IMR-90 (cell line): ENCODE measurements around the gene LRCOL1. TPM values are rescaled to one million over a fixed set of nuclear protein-coding genes. Genes with fewer than 3 reads are reported as not detected.

ENCODE experiments used
- ATAC-seq: fragments of 200-7000 bp; cut with Tn5 transposase; 2 replicates; pipeline ENCODE4 v1.9.1; 2020; ENCODE audit warnings: low read depth, mild to moderate bottlenecking, moderate library complexity
- BruUV-seq: library from RNA; stranded (reverse); fragments of 400-500 nt; replicated peaks from 2 replicates; lab custom pipeline; 2021; lab: Mats Ljungman, UMichigan
- CTCF ChIA-PET: fragments of 300-600 bp; formaldehyde crosslinking; extraction: SDS; loops from one replicate; lab custom pipeline; 2021; ENCODE audit warnings: antibody characterized with exemption; lab: Yijun Ruan, JAX
- POLR2A ChIA-PET: fragments of 300-600 bp; sonication (Branson Sonifier 250); formaldehyde crosslinking; loops from one replicate; lab custom pipeline; 2022; ENCODE audit warnings: antibody characterized with exemption; ENCODE audit not compliant: unreplicated experiment; lab: Charles Lee
- DNase-seq: peaks from one replicate; pipeline ENCODE4 v3.0.0; 2013
- H2AFZ ChIP-seq: replicated peaks from 2 replicates; pipeline ENCODE3; 2013; ENCODE audit warnings: low read length, mild to moderate bottlenecking; ENCODE audit not compliant: poor library complexity
- H2AK5ac ChIP-seq: 2 replicates; pipeline ENCODE4 v1.6.1; 2013; ENCODE audit warnings: low read depth, low read length, inconsistent platforms
- H2AK9ac ChIP-seq: replicated peaks from 2 replicates; pipeline ENCODE3; 2013; ENCODE audit warnings: mild to moderate bottlenecking, low read depth, low read length, moderate library complexity; ENCODE audit not compliant: poor library complexity
- H2BK120ac ChIP-seq: 2 replicates; pipeline ENCODE4 v1.6.1; 2013; ENCODE audit warnings: low read depth, low read length, inconsistent platforms
- H2BK15ac ChIP-seq: 3 replicates; pipeline ENCODE4 v1.6.1; 2013; ENCODE audit warnings: low read depth, low read length, inconsistent platforms
- H2BK20ac ChIP-seq: 2 replicates; pipeline ENCODE4 v1.6.1; 2013; ENCODE audit warnings: low read depth, mild to moderate bottlenecking, inconsistent platforms, low read length, moderate library complexity
- H2BK5ac ChIP-seq: 2 replicates; pipeline ENCODE4 v1.6.1; 2013; ENCODE audit warnings: mild to moderate bottlenecking, low read depth, low read length, inconsistent platforms; ENCODE audit not compliant: poor library complexity, severe bottlenecking
- H3K14ac ChIP-seq: replicated peaks from 2 replicates; pipeline ENCODE4 v1.6.1; 2013; ENCODE audit warnings: low read depth, low read length, inconsistent platforms
- H3K18ac ChIP-seq: 2 replicates; pipeline ENCODE4 v1.6.1; 2013; ENCODE audit warnings: low read depth, low read length, control low read depth
- H3K23ac ChIP-seq: 2 replicates; pipeline ENCODE4 v1.6.1; 2013; ENCODE audit warnings: low read depth, low read length, inconsistent platforms
- H3K27ac ChIP-seq: 2 replicates; pipeline ENCODE4 v1.5.1; 2013; ENCODE audit warnings: mild to moderate bottlenecking, control low read depth, low read length; ENCODE audit not compliant: insufficient read depth
- H3K27me3 ChIP-seq: 2 replicates; pipeline ENCODE4 v1.6.1; 2013; ENCODE audit warnings: low read length; ENCODE audit not compliant: control insufficient read depth, insufficient read depth
- H3K36me3 ChIP-seq: 2 replicates; pipeline ENCODE4 v1.6.1; 2013; ENCODE audit warnings: low read length, mixed read lengths; ENCODE audit not compliant: control insufficient read depth, insufficient read depth
- H3K4ac ChIP-seq: 2 replicates; pipeline ENCODE4 v1.6.1; 2013; ENCODE audit warnings: low read depth, low read length, inconsistent platforms
- H3K4me1 ChIP-seq: 2 replicates; pipeline ENCODE4 v1.6.1; 2013; ENCODE audit warnings: low read length, mixed read lengths; ENCODE audit not compliant: control insufficient read depth, insufficient read depth
- H3K4me2 ChIP-seq: 2 replicates; pipeline ENCODE4 v1.6.1; 2013; ENCODE audit warnings: low read depth, mild to moderate bottlenecking, control low read depth, low read length, moderate library complexity
- H3K4me3 ChIP-seq: 2 replicates; pipeline ENCODE4 v1.5.1; 2013; ENCODE audit warnings: low read depth, mild to moderate bottlenecking, control low read depth, low read length, moderate library complexity; ENCODE audit not compliant: insufficient read depth
- H3K56ac ChIP-seq: 2 replicates; pipeline ENCODE4 v1.6.1; 2013; ENCODE audit warnings: low read length, inconsistent platforms; ENCODE audit not compliant: insufficient read depth; ENCODE audit errors: extremely low read depth
- H3K79me1 ChIP-seq, 2 experiments: 2 replicates each; pipeline ENCODE4 v1.6.1; 2013; ENCODE audit warnings: low read length in 2 of 2, inconsistent platforms in 1 of 2, low read depth in 1 of 2
- H3K9ac ChIP-seq: 2 replicates; pipeline ENCODE4 v1.6.1; 2013; ENCODE audit warnings: low read depth, low read length, control low read depth
- H3K9me1 ChIP-seq: 2 replicates; pipeline ENCODE4 v1.6.1; 2013; ENCODE audit warnings: low read length, inconsistent platforms; ENCODE audit not compliant: insufficient read depth
- H3K9me3 ChIP-seq: 2 replicates; pipeline ENCODE4 v1.6.1; 2013; ENCODE audit warnings: low read length; ENCODE audit not compliant: control insufficient read depth, insufficient read depth
- H4K20me1 ChIP-seq: 2 replicates; pipeline ENCODE4 v1.6.1; 2013; ENCODE audit warnings: low read length, inconsistent platforms; ENCODE audit not compliant: insufficient read depth
- H4K5ac ChIP-seq: 2 replicates; pipeline ENCODE4 v1.6.1; 2013; ENCODE audit warnings: mild to moderate bottlenecking, low read depth, low read length, control low read depth
- H4K8ac ChIP-seq, 2 experiments: 2 replicates each; pipeline ENCODE4 v1.6.1; 2013; ENCODE audit warnings: low read depth in 2 of 2, low read length in 2 of 2, control low read depth in 1 of 2, inconsistent platforms in 1 of 2
- H4K91ac ChIP-seq: 2 replicates; pipeline ENCODE4 v1.6.1; 2013; ENCODE audit warnings: low read depth, low read length, inconsistent platforms; ENCODE audit not compliant: insufficient read depth
- BHLHE40 ChIP-seq: fragments of 150-350 bp; IDR thresholded peaks from 2 replicates; pipeline ENCODE4 v1.6.1; 2016; ENCODE audit warnings: mild to moderate bottlenecking, low read depth, low read length
- CHD1 ChIP-seq: IDR thresholded peaks from 2 replicates; pipeline ENCODE4 v1.6.1; 2012; ENCODE audit warnings: low read depth, low read length, improper control_type of control experiment
- FOS ChIP-seq: fragments of 150-350 bp; IDR thresholded peaks from 2 replicates; pipeline ENCODE4 v1.6.1; 2016; ENCODE audit warnings: low read depth, low read length
- MAFK ChIP-seq: IDR thresholded peaks from 2 replicates; pipeline ENCODE4 v1.6.1; 2012; ENCODE audit warnings: low read depth, low read length, improper control_type of control experiment
- MAZ ChIP-seq: IDR thresholded peaks from 2 replicates; pipeline ENCODE4 v1.6.1; 2012; ENCODE audit warnings: low read depth, mild to moderate bottlenecking, low read length, improper control_type of control experiment, moderate library complexity, borderline replicate concordance
- MXI1 ChIP-seq: IDR thresholded peaks from 2 replicates; pipeline ENCODE4 v1.6.1; 2012; ENCODE audit warnings: low read depth, mild to moderate bottlenecking, low read length, moderate library complexity, borderline replicate concordance
- NFE2L2 ChIP-seq: fragments of 150-350 bp; IDR thresholded peaks from 2 replicates; pipeline ENCODE4 v1.6.1; 2016; ENCODE audit warnings: low read depth, mild to moderate bottlenecking, low read length
- POLR2A ChIP-seq: IDR thresholded peaks from 2 replicates; pipeline ENCODE4 v1.6.1; 2012; ENCODE audit warnings: mild to moderate bottlenecking, low read depth, low read length
- RAD21 ChIP-seq: IDR thresholded peaks from 2 replicates; pipeline ENCODE4 v1.6.1; 2012; ENCODE audit warnings: low read length, improper control_type of control experiment
- RCOR1 ChIP-seq: IDR thresholded peaks from 2 replicates; pipeline ENCODE4 v1.6.1; 2012; ENCODE audit warnings: mild to moderate bottlenecking, low read length, improper control_type of control experiment; ENCODE audit not compliant: insufficient replicate concordance
- RFX5 ChIP-seq: IDR thresholded peaks from 2 replicates; pipeline ENCODE4 v1.8.0; 2012; ENCODE audit warnings: low read depth, mild to moderate bottlenecking, low read length, moderate library complexity
- SMC3 ChIP-seq: fragments of 150-350 bp; IDR thresholded peaks from 2 replicates; pipeline ENCODE4 v1.6.1; 2016; ENCODE audit warnings: low read depth, mild to moderate bottlenecking, antibody characterized with exemption, low read length, moderate library complexity
- WGBS, 2 experiments: methylation state at CpG; one replicate each; pipeline versions ENCODE4 v1.1.5 to v1.1.7; 2013; ENCODE audit warnings: missing lambda C conversion rate in 2 of 2; ENCODE audit not compliant: insufficient read length in 1 of 2; ENCODE audit errors: extremely low coverage in 2 of 2; 5-methylcytosine and 5-hydroxymethylcytosine counted together
- dilution Hi-C: fragments of 300-500 bp; cut with HindIII; formaldehyde crosslinking; loops from one replicate; pipeline ENCODE4 v1.14.3; 2018; ENCODE audit warnings: low sequenced_read_pairs; ENCODE audit not compliant: unreplicated experiment
- in situ Hi-C: fragments of 300-500 bp; cut with MboI; formaldehyde crosslinking; loops from 3 replicates; pipeline ENCODE4 v1.14.3; 2019; ENCODE audit warnings: low sequenced_read_pairs, inconsistent platforms, mixed read lengths
- intact Hi-C: fragments of 100-400 bp; cut with micrococcal nuclease; formaldehyde crosslinking; loops from 2 replicates; pipeline ENCODE4 v1.10.0; 2022
- polyA plus RNA-seq, 3 experiments: library from polyadenylated mRNA; depleted of rRNA; stranded (reverse); fragments of >200 nt; gene quantifications; 2 replicates each; pipeline ENCODE4 v1.2.3, GENCODE V29; 2012; ENCODE audit warnings: low replicate concordance in 1 of 3
- total RNA-seq: library from RNA; depleted of rRNA; stranded (reverse); fragments of >200 nt; gene quantifications from 2 replicates; pipeline ENCODE4 v1.2.3, GENCODE V29; 2012
- TF ChIP-seq, protein P1 (sequence below): conservative IDR thresholded peaks from 2 replicates; pipeline ENCODE4 v1.5.1; 2012; ENCODE audit warnings: mild to moderate bottlenecking, low read depth, low read length, improper control_type of control experiment
- TF ChIP-seq, protein P2 (sequence below): fragments of 150-350 bp; IDR thresholded peaks from 2 replicates; pipeline ENCODE4 v1.6.1; 2017; ENCODE audit warnings: mild to moderate bottlenecking, antibody characterized with exemption, low read length, low read depth
- TF ChIP-seq, protein P3 (sequence below): fragments of 150-350 bp; IDR thresholded peaks from 2 replicates; pipeline ENCODE4 v1.6.1; 2016; ENCODE audit warnings: low read depth, mild to moderate bottlenecking, low read length, moderate library complexity, borderline replicate concordance

Gene LRCOL1
- total and polyA plus RNA-seq, 2 of the 4 experiments (the other 2 are of a cell fraction), result 1.0 TPM; not detected in 1

- ChIA-PET POLR2A (no interaction called here), CTCF (no interaction called here)
- no peak overlapping the region for H3K27ac ChIP-seq
- no peak overlapping the region for H3K9ac ChIP-seq
- no peak overlapping the region for H3K23ac ChIP-seq
- no peak overlapping the region for H2BK5ac ChIP-seq
- in situ Hi-C loops, result loop anchor here (5.0 kb wide), 1 partner anchor 202 kb away; no protein-coding TSS in a partner anchor
- no peak overlapping the region for H3K4me2 ChIP-seq
- H3K56ac ChIP-seq, result no peak overlapping the region
- ATAC-seq (no peak), DNase-seq (no peak)
- H2BK15ac ChIP-seq, result no peak overlapping the region
- H4K5ac ChIP-seq, result no peak overlapping the region
- peaks cover 40% of the 10 kb centered on the region for H3K27me3 ChIP-seq
- 14% methylated on average over 19 of the region's 53 CpGs; no CpG with 5 or more reads in 1 of the 2 experiments for WGBS, 2 experiments
- H3K4me1 ChIP-seq, result peaks cover 12% of the 10 kb centered on the region
- H3K36me3 ChIP-seq, result no peaks in the 10 kb centered on the region; the same call in 1 of the 2 replicates
- H3K14ac ChIP-seq, result no peak overlapping the region
- H3K9me1 ChIP-seq, result peaks cover 7% of the 10 kb centered on the region; the same call in 1 of the 2 replicates
- H3K4ac ChIP-seq, result no peak overlapping the region
- H3K9me3 ChIP-seq, result peaks cover 20% of the 10 kb centered on the region
- no TSS peak for BruUV-seq
- H2BK20ac ChIP-seq, result no peak overlapping the region
- H3K18ac ChIP-seq, result no peak overlapping the region
- H2AFZ ChIP-seq, result no peak overlapping the region
- H3K79me1 ChIP-seq, result no peaks in the 10 kb centered on the region
- intact Hi-C loops, result loop anchor here (5.0 kb wide), 1 partner anchor 467 kb away; no protein-coding TSS in a partner anchor
- H2BK120ac ChIP-seq, result no peak overlapping the region
- no peak overlapping the region for H4K8ac ChIP-seq
- TF ChIP-seq FOS, result no peak
- TF ChIP-seq NFE2L2, result no peak
- no peak for TF ChIP-seq RAD21
- TF ChIP-seq, protein P1, sequence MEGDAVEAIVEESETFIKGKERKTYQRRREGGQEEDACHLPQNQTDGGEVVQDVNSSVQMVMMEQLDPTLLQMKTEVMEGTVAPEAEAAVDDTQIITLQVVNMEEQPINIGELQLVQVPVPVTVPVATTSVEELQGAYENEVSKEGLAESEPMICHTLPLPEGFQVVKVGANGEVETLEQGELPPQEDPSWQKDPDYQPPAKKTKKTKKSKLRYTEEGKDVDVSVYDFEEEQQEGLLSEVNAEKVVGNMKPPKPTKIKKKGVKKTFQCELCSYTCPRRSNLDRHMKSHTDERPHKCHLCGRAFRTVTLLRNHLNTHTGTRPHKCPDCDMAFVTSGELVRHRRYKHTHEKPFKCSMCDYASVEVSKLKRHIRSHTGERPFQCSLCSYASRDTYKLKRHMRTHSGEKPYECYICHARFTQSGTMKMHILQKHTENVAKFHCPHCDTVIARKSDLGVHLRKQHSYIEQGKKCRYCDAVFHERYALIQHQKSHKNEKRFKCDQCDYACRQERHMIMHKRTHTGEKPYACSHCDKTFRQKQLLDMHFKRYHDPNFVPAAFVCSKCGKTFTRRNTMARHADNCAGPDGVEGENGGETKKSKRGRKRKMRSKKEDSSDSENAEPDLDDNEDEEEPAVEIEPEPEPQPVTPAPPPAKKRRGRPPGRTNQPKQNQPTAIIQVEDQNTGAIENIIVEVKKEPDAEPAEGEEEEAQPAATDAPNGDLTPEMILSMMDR, result no peak
- no peak for TF ChIP-seq RFX5
- no peak for TF ChIP-seq MAFK
- TF ChIP-seq, protein P2, sequence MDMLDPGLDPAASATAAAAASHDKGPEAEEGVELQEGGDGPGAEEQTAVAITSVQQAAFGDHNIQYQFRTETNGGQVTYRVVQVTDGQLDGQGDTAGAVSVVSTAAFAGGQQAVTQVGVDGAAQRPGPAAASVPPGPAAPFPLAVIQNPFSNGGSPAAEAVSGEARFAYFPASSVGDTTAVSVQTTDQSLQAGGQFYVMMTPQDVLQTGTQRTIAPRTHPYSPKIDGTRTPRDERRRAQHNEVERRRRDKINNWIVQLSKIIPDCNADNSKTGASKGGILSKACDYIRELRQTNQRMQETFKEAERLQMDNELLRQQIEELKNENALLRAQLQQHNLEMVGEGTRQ, result no peak
- no peak for TF ChIP-seq RCOR1
- TF ChIP-seq MAZ, result no peak
- TF ChIP-seq, protein P3, sequence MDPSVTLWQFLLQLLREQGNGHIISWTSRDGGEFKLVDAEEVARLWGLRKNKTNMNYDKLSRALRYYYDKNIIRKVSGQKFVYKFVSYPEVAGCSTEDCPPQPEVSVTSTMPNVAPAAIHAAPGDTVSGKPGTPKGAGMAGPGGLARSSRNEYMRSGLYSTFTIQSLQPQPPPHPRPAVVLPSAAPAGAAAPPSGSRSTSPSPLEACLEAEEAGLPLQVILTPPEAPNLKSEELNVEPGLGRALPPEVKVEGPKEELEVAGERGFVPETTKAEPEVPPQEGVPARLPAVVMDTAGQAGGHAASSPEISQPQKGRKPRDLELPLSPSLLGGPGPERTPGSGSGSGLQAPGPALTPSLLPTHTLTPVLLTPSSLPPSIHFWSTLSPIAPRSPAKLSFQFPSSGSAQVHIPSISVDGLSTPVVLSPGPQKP, result no peak
- no peak for TF ChIP-seq BHLHE40
- TF ChIP-seq POLR2A, result no peak
- TF ChIP-seq CHD1, result no peak
- TF ChIP-seq MXI1, result no peak
- no peak for TF ChIP-seq SMC3
- no peak overlapping the region for H4K91ac ChIP-seq
- H2AK9ac ChIP-seq, result no peak overlapping the region
- H2AK5ac ChIP-seq, result no peak overlapping the region
- H3K4me3 ChIP-seq, result no peak overlapping the region
- no peaks in the 10 kb centered on the region for H4K20me1 ChIP-seq
- dilution Hi-C loops, result no loop called here
Observed at GRCh38 chr12:132619386-132620112, 9.2 kb upstream of the LRCOL1 start.
